CD4-positive, alpha-beta T cell treated with Interleukin-15 for 4 hours (primary cell): ENCODE measurements around the gene YPEL2.

Experiments used
- DNase-seq: peaks from one replicate; pipeline ENCODE4 v3.0.0-alpha.2; 2020; ENCODE audit warnings: low spot score

The YPEL2 gene

GRCh38 chr17:59357219-59357697 is 25.8 kb downstream of the YPEL2 start:
- DNase-seq: no peak

- DNase-seq: no peak
These were observed 26.5 kb downstream of the YPEL2 start for GRCh38 chr17:59357929-59358328.

- DNase-seq: peak; percentile 62
These were observed 29.9 kb downstream of the YPEL2 start for GRCh38 chr17:59361386-59361785.

DNA sequence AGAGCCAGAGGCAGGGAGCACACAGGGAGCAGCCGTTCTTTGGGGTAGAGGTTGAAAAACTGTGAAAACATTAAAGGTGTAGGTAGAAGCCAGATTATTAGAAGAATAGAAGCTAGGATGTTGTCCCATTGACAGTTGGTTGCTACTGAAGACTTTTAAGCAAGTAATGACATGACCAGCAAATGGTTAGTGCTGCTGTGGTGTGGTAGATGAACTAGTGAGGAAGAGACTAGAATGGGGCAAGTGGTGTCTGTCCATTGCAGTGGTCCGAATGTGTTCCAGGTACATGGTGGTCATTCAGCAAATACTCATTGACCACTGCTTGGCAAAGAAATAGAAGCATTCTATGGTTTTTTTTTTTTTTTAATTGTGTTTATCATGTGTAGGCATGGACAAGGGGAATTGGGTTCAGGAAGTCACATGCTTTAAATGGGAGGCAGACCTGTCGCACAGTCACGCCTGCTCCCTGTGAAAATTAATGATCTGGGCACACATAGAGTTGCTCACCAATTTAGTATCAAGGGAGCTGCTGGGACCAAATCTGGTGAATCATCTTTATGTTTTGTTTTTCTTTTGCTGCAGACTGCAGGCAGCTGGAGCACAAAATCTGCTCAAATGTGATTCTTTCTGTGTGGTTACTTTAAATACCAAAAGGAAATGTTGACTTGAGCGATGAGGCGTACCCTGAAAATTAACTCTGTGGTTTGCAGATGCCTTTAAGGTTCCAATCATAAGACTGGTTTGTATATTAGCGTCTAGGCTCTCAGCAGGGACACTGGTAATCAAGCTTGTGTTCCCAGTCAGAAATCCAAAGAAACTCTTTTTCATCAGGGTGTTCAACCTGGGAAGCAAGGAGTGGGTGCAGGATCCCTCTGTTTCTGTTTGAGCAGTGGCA is 30.7 kb downstream of the YPEL2 start:
- peak; percentile 73 for DNase-seq

DNA sequence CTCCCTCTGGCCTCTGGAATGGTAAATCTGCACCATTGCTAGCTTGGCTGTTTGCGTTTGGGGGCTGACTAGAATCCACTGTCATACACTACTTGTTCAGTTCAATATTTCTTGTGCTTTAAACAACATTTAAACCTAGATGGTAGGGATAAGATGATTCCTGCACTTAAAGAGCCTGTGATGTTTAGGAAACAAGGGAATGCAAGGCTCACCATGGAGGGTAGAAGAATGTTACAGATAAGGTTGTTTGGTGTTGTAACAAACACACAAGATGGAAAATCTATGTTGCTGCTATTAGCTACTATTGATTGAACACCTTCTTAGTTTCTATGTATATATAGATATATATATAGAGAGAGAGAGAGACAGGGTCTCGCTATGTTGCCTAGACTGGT is 31.4 kb downstream of the YPEL2 start:
- no peak for DNase-seq

DNA sequence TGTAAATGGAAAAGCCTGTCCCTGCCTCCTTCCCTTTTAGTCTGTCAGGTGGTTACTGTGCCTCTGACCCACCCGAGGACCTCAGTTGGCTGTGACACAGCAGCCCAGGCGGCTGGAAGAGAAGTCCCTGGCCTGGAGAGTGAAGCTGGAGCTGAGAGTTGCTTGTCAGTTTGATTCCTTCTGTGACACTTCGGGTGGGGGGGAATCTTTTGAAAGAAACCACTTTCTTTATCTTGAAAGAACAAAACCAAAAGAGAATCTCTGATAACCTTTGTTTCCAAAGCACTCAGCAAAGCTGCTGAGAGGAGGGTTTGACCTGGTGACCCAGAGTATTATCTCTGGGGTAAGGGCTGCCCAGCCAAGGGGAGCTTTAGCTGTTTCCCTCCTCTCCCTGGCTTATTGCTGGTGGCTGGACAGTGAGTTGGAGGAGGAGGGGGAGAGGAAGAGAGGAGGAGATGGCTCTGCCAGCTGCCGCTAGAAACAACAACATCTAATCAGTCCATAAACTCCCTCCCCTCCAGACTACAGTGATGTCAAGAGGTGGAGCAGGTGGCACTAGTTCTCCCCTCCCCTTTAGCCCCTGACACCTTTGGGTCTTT is 34.0 kb downstream of the YPEL2 start:
- DNase-seq: no peak

GRCh38 chr17:59366040-59366757 is 34.7 kb downstream of the YPEL2 start:
- DNase-seq: no peak

- no peak for DNase-seq
These were observed 35.6 kb downstream of the YPEL2 start for GRCh38 chr17:59366773-59367656.

GRCh38 chr17:59367657-59368045 is 36.2 kb downstream of the YPEL2 start:
- DNase-seq: no peak

DNA sequence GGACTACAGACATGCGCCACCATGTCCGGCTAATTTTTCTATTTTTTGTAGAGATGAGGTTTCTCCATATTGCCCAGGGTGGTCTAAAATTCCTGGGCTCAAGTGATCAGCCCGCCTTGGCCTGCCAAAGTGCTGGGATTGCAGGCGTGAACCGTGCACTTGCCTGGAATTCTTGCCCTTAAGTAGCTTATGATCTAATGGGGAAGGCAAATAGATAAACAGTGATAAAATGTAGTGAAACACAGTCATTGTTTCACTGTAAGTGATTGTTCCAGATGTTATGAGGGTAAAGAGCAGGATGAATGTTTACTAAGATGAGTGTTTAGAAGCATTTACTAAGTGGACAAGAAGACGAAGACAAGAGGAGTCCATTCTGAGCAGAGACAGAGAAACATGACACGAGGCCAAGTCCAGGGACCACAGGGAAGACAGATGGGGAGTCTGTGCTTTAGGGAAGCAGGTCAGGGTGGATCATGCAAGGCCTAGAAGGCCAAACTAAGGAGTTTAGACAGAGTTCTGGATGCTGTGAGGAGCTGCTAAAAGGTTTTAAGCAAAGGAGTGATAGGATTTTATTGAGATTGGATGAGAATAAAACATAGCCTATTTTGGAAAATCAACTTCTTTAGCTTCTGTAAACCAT is 36.9 kb downstream of the YPEL2 start:
- DNase-seq: no peak

GRCh38 chr17:59369031-59369975 is 37.8 kb downstream of the YPEL2 start:
- DNase-seq: no peak

DNA sequence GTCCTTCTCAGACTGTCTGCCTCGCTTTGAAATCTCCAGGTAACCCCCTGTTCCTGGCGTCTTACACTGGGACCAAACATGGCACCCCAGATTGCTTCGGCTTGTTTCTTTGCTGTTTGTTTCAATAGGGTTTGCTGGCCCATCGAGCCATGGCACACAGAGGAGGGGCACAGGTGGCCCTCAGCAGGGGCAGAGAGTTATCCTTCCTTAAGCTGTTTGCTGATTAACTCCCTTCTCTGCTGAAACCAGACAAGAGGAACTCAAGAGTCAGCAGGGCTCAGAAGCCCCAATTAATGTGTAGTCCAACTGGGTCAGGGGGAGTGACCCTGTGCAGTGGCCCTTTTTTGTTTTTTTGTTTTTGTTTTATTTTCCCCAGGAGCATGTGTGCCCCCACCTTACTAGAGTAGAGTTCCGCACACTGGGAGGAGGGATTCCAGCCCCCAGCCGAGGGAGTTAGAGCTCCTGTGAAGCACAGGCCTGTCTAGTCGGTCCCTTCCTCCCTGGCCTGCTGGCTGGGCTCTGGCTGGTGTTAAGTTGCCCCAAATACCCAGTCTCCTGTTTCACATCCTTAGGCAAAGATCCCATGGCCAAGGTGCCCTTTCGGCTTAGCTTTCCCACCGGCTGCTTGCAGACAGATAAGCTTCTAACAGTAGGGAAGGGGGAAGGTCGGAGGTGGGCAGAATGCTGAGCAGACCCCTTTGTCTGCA is 39.3 kb downstream of the YPEL2 start:
- no peak for DNase-seq

GRCh38 chr17:59371416-59372100 is 40.1 kb downstream of the YPEL2 start:
- DNase-seq: no peak

GRCh38 chr17:59372138-59372751 is 40.8 kb downstream of the YPEL2 start:
- no peak for DNase-seq

- no peak for DNase-seq
These were observed 42.5 kb downstream of the YPEL2 start for GRCh38 chr17:59373882-59374495.

DNA sequence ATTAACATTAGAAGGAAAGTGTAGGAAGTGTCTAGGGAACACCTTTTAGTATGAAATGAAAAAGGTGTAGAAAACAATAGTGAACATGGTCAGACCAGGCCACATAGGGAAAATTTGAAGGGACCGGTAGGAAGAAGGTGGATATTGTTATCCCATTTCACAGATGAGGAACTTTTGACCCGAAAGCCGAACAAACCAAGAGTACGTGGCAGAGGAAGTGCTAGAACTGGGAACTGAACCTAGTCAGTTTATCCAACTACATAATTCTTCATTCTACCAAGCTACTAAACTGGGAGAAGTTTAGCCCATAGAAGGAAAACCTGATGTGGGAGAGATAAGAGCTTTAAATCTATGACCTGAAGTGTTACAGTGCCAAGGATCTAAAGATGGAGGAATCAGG is 43.2 kb downstream of the YPEL2 start:
- no peak for DNase-seq

DNA sequence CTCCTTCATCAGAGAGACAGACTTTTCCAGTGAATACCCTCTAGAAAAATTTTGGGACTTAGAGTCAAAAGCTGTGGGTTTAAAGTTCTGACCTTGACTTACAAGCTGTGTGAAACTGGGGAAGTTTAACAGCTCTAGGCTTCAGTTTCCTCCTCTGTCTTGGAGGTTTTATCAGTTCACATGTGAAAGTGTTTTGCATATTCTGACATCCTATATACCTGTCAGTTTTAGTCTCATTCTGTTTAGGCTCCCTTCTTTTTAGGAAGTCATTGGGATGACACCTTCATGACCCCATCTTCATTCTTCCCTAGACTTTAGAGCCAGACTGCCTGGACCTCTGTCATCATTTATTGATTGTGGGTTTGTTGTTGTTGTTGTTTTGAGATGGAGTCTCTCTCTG is 44.4 kb downstream of the YPEL2 start:
- no peak for DNase-seq

DNA sequence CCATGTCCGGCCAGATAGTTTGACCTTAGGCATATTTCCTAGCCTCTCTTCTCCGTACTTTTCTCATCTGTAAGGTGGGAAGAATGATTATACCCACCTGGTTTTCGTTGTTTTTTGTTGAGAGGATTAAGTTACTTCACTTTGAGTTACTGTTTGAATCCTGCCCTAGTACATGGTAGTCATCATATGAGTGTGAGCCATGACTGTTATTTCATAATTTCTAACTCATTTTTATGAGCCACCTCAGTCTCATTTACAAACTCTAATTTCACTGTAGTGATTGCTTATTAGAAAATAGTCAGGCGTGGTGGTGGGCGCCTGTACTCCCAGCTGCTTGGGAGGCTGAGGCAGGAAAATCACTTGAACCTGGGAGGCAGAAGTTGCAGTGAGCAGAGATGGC is 45.1 kb downstream of the YPEL2 start:
- no peak for DNase-seq
